HG02981 (cell line): ENCODE measurements around the gene YARS1.

Experiments used
- ATAC-seq: cut with Tn5 transposase; IDR thresholded peaks from one replicate; pipeline ENCODE4 v1.9.1; 2021; ENCODE audit warnings: mild to moderate bottlenecking, moderate library complexity; ENCODE audit not compliant: unreplicated experiment

The YARS1 gene

DNA sequence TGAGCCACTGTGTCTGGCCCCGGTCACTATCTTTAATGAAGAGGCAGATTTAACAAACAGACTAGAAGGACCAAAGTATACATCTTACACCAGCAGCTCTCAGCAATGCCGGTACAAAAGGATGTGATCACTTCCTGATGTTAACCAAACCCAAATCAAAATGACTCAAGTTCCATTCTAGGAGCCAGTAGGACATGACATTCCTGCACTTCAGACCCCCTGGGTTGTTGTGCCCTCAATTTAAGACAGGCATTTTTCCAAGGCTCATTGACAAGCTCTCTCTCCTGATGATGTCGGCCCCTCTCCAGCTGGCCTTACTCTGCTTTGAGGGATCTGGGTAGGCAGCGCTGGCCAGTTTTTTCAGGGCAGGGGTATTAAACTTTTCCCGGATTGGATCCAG lies 35.1 kb downstream of the YARS1 start:
- no peak for ATAC-seq

DNA sequence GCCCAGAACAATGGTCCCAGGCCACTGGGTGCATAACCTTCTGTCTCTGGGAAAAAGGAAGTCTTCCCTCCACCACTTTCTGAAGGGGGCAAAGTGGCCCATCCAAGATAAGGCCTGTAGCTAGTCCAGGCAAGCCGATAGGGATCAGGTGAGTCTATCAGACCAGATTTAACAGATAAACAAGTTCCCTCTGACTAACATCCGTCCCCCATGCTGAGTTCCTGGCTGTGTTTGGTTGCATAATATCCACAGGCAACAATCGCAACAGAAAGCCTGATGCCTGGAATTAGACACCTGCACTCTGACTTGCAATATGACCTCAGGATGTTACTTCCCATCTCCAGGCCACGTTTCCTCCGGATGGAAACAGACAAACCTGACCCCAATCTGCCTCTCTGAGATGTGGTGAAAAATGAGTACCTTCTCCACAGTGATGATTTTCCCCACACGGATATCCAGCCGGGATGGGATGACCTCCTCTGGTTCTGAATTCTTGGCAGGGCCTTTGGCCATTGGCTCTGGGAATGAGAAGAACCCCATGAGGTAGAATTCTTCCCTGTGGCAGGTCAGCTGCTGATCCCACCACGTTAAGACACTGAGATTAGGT lies 36.4 kb downstream of the YARS1 start:
- no peak for ATAC-seq

GRCh38 chr1:32780005-32780404 lies 37.2 kb downstream of the YARS1 start:
- no peak for ATAC-seq

GRCh38 chr1:32779242-32779641 lies 37.9 kb downstream of the YARS1 start:
- no peak for ATAC-seq

GRCh38 chr1:32775640-32776337 lies 41.4 kb downstream of the YARS1 start:
- ATAC-seq = no peak

DNA sequence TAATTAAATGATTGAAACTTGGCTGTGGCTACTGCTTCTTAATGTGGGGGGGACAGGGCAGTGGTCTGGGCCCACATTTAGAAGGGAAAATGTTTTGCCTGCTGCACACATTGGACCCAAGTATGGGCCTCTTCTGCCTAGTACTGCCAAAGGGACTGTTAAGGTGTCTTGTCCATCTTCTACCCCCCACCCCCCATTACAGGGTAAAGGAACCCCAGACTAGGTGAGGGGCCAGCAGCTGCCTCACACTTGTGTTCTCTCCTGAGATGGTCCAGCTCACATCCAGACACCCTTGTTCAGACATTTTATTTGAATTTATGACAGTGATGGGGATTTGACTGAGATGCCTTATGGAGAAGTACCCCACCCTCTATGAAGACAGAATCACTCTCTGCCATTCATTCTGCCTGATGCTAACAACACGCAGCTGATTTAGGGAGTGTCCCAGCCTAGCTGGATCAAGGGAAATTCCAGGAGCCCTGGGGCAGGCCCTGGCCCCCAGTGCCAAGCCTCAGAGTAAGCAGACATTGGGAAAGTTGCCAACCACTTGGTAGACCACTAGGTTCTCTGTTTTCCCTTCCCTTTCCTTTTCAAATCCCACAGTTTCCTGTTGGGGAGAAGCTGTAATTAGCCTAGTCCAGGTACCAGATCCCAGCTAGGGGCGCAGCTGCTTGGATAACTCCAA lies 42.1 kb downstream of the YARS1 start:
- ATAC-seq = no peak

GRCh38 chr1:32774464-32774808 lies 42.7 kb downstream of the YARS1 start:
- no peak for ATAC-seq

DNA sequence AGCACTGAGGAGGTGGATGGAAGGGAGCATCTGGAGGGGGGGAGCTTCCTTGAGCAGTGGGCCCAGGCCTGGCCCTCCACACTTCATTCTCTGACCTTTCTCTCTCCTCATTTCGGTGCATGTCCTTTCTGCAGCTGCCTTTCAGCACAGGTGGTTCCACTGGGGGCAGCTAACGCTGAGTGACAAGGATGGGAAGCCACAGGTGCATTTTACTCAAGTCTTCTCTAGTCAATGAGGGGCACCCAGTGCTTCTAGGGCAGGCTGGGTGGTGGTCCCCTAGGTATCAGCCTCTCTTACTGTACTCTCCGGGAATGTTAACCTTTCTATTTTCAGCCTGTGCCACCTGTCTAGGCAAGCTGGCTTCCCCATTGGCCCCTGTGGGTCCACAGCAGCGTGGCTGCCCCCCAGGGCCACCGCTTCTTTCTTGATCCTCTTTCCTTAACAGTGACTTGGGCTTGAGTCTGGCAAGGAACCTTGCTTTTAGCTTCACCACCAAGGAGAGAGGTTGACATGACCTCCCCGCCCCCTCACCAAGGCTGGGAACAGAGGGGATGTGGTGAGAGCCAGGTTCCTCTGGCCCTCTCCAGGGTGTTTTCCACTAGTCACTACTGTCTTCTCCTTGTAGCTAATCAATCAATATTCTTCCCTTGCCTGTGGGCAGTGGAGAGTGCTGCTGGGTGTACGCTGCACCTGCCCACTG lies 43.2 kb downstream of the YARS1 start:
- no peak for ATAC-seq

- no peak for ATAC-seq
Measured at GRCh38 chr1:32773018-32773763, 44.0 kb downstream of the YARS1 start.

- no peak for ATAC-seq
Measured at GRCh38 chr1:32772281-32773017, 44.7 kb downstream of the YARS1 start.

DNA sequence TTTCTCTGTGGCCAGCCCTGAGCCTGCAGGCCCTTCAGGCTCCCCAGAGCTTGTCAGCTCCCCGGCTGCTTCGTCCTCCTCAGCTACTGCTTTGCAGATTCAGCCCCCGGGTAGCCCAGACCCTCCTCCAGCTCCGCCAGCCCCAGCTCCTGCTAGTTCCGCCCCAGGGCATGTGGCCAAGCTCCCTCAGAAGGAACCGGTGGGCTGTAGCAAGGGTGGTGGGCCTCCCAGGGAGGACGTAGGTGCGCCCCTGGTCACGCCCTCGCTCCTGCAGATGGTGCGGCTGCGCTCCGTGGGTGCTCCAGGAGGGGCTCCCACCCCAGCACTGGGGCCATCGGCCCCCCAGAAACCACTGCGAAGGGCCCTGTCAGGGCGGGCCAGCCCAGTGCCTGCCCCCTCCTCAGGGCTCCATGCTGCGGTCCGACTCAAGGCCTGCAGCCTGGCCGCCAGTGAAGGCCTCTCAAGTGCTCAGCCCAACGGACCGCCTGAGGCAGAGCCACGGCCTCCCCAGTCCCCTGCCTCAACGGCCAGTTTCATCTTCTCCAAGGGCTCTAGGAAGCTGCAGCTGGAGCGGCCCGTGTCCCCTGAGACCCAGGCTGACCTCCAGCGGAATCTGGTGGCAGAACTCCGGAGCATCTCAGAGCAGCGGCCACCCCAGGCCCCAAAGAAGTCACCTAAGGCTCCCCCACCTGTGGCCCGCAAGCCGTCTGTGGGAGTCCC lies 45.4 kb downstream of the YARS1 start:
- ATAC-seq = no peak

DNA sequence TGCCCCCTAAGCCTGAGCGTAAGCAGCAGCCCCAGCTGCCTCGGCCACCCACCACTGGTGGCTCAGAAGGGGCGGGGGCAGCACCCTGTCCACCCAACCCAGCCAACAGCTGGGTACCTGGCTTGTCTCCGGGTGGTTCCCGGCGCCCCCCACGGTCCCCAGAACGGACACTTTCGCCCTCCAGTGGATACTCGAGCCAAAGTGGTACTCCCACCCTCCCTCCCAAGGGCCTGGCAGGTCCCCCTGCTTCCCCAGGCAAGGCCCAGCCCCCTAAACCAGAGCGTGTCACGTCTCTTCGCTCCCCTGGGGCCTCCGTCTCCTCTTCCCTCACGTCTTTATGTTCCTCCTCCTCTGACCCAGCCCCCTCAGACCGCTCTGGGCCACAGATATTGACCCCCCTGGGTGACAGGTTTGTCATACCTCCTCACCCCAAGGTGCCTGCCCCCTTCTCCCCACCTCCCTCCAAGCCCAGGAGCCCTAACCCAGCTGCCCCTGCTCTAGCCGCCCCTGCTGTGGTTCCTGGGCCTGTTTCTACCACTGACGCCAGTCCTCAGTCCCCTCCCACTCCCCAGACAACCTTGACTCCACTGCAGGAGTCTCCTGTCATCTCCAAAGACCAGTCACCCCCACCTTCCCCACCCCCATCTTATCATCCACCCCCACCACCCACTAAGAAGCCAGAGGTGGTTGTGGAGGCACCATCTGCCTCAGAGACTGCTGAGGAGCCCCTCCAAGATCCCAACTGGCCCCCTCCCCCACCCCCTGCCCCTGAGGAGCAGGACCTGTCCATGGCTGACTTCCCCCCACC lies 46.2 kb downstream of the YARS1 start:
- no peak for ATAC-seq

- ATAC-seq = no peak
Measured at GRCh38 chr1:32770221-32770731, 46.9 kb downstream of the YARS1 start.

DNA sequence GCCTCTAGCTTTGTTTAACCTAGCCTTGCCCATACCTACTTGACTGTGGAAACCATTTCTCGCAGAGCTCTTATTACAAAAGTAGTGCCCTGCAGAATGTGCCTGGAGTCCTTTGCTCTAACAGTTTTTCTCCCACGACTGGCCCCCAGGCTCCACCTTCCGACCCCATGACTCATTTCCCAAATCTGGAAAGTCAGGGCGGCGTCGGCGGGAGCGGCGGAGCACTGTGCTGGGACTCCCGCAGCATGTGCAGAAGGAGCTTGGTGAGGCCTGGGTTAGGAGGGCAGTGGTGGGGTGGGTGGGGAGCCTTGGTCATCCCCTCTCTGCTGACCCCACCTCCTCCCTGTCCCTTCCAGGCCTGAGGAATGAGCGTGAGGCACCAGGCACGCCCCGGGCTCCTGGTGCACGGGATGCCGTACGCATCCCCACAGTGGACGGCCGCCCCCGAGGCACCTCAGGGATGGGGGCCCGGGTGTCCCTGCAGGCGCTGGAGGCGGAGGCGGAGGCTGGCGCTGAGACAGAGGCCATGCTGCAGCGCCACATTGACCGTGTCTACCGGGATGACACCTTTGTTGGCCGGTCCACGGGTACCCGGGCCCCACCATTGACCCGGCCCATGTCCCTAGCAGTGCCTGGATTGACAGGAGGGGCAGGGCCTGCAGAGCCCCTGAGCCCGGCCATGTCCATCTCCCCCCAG lies 47.5 kb downstream of the YARS1 start:
- no peak for ATAC-seq

GRCh38 chr1:32768110-32768850 lies 48.9 kb downstream of the YARS1 start:
- ATAC-seq = no peak

DNA sequence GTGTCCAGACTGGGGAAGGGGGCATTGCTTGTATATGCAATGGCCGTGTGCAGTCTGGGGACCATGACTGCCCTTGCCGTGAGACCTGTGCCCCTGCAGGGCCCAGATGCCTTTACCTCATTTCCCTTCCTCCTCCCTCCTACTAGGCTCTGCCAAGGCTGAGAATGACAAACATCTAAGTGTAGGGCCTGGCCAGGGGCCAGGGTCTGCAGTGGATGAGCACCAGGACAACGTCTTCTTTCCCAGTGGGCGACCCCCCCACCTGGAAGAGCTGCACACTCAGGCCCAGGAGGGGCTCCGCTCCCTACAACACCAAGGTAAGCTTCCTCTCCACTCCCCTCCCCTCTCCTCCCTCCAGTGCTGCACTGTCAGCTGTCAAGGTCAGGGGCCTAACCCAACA lies 49.5 kb downstream of the YARS1 start:
- no peak for ATAC-seq

DNA sequence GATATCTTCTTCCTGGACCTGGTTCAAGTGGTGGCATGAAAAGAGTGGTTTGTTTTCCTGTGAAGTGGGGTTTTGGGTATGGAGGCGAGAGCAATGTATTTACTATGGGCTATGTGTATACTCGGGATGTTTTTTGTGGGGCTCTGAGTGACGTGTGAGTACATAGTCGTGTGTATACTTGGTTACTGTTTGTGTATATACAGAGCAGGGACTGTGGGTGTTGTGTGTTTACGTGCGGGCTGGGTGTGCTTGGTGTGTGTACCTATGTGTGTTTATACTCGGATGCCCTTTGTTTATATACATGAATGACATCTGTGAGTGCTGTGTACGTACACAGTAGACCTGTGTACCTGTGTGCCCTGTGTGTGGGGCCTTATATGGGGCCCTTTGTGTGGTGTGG lies 50.0 kb downstream of the YARS1 start:
- no peak for ATAC-seq
